ENCODE results near the gene SSX1.
"Not testable (repeated sequence)": the region's sequence is repeated elsewhere in the genome, so short reads cannot be mapped to it uniquely, and the experiment has no call there.

GRCh38 chrX:48255062-48255796, at the start of gene SSX1:
- TF ChIP-seq CTCF (IDR thresholded peaks at IDR 0.05; ENCODE audit: extremely low read depth in 1 of 2, insufficient read depth in 1 of 2, low read depth in 1 of 2, low read length in 2 of 2); EZH2 (IDR thresholded peaks at IDR 0.05; ENCODE audit: borderline replicate concordance, low read depth, low read length, severe bottlenecking); POLR2A (IDR thresholded peaks at IDR 0.05; ENCODE audit: low read depth, low read length); FOS (IDR thresholded peaks at IDR 0.05; ENCODE audit: borderline replicate concordance, insufficient read depth, low read length); MAX (IDR thresholded peaks at IDR 0.05; ENCODE audit: insufficient read depth, insufficient read length); POLR2AphosphoS5 (IDR thresholded peaks at IDR 0.05; ENCODE audit: insufficient read depth, low read depth, low read length): not testable (repeated sequence)
